GM10266 (cell line): Measurements from ENCODE around the gene NHS.

Source experiments
- DNase-seq: peaks from one replicate; pipeline ENCODE4 v3.0.0; 2012; ENCODE audit errors: extremely low spot score
- TF ChIP-seq, protein P1 (sequence below): IDR thresholded peaks from 2 replicates; pipeline ENCODE4 v1.5.1; 2012; ENCODE audit warnings: mild to moderate bottlenecking, low read depth; ENCODE audit not compliant: control insufficient read depth, insufficient read depth; ENCODE audit errors: missing control alignments

Gene NHS

DNA sequence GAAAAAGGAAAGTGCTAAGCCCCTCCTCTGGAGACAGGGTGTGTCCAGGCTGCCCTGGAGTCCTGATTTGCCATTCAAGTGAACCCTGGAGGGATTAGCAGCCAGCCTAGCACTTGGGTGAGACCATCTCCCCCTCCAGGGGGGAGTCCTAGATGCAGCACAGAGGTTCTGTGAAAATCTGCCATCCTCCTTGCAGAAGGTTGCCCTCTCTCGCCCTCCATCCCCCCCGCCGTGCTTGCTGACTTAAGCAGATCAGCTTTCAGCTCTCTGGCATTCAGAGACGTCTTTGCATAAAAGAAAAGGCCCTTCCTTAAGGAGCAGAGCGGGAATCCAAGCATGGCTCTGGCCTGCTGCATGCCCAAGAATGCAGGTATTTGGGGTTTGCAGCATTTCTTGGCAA is 260.2 kb downstream of the NHS start:
- no peak for DNase-seq

DNA sequence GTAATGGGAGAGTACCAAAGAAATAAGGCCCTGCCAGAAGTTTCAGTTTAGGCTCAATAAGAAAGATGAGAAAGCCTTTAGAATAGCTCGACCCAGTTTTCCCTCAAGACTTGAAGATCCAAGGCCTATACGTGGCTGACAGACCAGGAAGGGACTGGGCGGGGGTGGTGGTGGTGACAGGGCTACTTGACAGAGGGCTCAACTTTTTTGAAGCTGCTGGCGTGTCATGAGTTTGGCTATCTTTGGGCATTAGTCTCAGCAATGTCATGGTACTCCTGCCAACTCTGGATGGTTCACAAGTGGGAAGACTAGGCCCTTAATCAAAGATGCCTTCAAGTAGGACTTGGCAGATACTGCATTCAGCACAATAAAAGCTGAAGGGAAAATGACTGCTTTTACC is 262.2 kb downstream of the NHS start:
- TF ChIP-seq, protein P1, sequence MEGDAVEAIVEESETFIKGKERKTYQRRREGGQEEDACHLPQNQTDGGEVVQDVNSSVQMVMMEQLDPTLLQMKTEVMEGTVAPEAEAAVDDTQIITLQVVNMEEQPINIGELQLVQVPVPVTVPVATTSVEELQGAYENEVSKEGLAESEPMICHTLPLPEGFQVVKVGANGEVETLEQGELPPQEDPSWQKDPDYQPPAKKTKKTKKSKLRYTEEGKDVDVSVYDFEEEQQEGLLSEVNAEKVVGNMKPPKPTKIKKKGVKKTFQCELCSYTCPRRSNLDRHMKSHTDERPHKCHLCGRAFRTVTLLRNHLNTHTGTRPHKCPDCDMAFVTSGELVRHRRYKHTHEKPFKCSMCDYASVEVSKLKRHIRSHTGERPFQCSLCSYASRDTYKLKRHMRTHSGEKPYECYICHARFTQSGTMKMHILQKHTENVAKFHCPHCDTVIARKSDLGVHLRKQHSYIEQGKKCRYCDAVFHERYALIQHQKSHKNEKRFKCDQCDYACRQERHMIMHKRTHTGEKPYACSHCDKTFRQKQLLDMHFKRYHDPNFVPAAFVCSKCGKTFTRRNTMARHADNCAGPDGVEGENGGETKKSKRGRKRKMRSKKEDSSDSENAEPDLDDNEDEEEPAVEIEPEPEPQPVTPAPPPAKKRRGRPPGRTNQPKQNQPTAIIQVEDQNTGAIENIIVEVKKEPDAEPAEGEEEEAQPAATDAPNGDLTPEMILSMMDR: no peak
- no peak for DNase-seq

More for the DNA sequence above, 260.2 kb downstream of the NHS start:
- TF ChIP-seq, protein P1: no peak

DNA sequence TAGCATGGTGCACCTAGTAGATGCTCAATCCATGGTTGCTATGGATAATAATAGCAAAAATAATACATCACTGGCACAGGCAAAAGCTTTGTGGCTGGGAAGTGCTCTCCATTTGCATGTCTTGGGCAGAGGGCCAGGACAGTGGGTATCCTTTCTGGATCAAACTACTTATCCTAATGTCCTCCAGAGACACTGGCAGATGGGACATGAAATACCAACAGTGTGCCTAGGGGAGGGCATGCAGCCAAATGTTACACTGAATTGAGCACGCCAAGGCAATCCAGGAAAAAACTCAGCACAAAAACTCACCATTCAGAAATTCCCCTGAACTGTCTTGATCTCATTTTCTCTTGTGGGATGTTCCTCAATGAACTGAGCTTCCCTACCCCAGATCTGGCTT is 263.7 kb downstream of the NHS start:
- DNase-seq: no peak
- TF ChIP-seq, protein P1: no peak

DNA sequence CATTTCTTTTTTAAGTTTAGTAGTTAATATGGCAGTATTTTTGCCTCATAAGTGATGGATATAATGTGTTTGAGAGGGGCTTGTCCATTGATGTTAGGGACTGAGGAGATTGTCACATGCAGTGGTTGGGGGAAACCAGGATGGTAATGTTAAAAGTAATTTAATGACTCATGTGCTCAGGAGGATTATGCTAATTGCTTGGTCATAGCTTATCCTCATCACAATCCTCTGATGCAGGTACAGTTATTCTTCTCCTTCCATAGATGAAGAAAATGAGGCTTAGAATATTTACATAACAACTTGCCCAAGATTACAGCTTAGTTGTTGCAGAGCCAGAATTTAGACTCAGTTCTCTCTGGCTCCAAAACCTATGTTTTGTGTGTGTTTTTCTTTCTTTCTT is 267.9 kb downstream of the NHS start:
- TF ChIP-seq, protein P1: no peak
- no peak for DNase-seq

DNA sequence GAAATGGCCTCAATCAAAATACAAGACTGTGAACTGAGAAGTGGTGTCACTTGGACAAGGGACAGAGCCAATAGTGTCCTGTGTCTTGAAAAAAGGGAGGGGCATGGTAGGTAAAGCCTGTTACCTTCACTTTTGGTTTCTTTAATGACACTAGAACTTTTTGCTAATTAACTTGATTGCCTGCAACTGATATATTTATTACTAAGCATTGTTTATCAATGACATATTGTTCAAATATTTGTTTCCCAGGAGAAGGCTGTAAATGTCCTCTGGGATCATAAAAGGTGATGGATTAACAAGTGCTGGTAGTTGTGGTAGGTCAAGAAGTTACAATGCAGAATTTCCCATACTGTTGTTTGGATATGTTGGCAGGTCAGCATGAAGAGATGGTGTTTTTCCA is 268.5 kb downstream of the NHS start:
- no peak for DNase-seq

DNA sequence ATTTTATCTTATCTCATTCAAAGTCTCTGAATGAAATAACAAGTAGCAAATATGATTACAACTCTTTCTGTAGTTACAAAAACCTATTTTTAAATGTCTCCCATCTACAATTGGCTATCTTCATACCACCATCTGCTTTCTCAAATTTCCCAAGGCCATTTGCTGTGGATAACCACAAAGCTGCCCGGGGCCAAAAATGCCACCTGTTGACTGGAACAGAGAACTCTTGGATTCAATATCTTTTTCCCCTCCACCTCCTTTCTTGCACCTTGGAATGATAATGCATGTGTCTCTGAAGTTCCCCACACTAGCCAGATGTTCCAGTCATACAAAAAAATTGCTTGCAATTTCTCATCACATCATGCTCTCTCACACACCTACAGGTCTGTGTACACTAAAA is 269.0 kb downstream of the NHS start:
- TF ChIP-seq, protein P1: no peak

More for the DNA sequence above, 268.5 kb downstream of the NHS start:
- TF ChIP-seq, protein P1: no peak

DNA sequence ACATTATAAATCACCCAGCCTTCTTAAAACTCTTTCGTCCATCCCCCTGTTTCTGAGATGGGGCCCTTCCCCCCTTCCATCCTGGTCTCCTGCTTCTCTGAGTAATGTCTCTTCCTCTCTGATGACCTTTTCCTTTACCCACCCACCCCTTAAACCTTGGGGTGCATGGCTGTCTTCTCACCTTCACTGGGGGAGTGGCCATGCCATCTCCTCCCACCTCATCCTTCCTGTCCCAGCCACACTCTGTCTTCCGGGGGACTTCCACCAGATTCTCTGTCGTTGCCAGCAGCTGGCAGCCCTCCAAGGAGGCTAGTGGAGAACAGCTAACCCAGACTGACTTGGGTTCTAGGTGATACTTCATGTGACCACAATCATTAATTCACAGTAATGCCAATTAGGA is 279.1 kb downstream of the NHS start:
- no peak for DNase-seq
- TF ChIP-seq, protein P1: no peak

More for the DNA sequence above, 269.0 kb downstream of the NHS start:
- DNase-seq: no peak
